A673 (cell line): ENCODE measurements around the gene HSD17B2.

ENCODE experiments used
- EZH2 ChIP-seq: fragments of 200-600 bp; sonication (generic); IDR thresholded peaks from 2 replicates; pipeline ENCODE4 v1.6.1; 2017; ENCODE audit warnings: borderline replicate concordance, low read depth, mild to moderate bottlenecking, mixed read lengths, antibody characterized with exemption, low read length; ENCODE audit not compliant: poor library complexity, severe bottlenecking
- TF ChIP-seq, protein P1 (sequence below): fragments of 300-800, 200-600 bp; sonication (generic); conservative IDR thresholded peaks from 2 replicates; pipeline ENCODE4 v1.5.1; 2017; ENCODE audit warnings: low read depth, mild to moderate bottlenecking, antibody characterized with exemption, low read length, moderate library complexity, mixed read lengths

DNA sequence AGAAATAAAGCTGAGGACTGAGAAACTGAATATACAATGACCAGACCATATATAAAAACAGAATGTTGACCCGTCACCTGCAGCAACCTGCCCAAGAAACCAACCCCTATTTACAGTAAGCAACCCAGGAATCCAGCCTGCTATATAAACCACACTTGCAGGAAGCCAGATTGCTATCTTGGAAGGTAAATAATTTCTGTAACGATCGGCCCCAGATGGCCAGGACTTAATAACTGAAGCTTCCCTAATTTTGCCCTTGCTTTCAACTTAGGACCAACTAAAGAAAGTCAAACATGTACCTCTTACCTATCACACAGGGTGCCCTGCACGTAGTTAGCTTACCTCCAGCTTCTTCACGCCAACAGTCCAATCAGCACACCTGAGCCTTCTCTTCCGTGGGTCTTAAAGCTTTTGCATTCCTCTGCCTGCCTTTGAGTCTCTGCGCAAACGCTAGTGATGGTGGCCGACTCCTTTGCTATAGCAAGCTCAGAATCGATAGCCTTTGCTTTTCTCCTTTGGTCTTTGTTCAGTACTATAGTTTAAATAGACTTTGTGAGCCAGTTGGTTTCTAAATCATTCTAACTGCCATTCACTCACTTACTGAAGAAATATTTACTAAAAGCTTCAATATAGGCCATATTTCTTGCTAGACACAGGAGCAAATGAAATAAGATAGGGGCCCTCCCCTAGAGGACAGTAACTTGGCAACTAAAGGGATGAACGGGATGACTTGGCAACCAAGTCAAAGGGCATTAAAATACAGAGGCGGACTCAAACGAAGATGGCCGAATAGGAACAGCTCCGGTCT, 103.6 kb downstream of the HSD17B2 start:
- TF ChIP-seq, protein P1, sequence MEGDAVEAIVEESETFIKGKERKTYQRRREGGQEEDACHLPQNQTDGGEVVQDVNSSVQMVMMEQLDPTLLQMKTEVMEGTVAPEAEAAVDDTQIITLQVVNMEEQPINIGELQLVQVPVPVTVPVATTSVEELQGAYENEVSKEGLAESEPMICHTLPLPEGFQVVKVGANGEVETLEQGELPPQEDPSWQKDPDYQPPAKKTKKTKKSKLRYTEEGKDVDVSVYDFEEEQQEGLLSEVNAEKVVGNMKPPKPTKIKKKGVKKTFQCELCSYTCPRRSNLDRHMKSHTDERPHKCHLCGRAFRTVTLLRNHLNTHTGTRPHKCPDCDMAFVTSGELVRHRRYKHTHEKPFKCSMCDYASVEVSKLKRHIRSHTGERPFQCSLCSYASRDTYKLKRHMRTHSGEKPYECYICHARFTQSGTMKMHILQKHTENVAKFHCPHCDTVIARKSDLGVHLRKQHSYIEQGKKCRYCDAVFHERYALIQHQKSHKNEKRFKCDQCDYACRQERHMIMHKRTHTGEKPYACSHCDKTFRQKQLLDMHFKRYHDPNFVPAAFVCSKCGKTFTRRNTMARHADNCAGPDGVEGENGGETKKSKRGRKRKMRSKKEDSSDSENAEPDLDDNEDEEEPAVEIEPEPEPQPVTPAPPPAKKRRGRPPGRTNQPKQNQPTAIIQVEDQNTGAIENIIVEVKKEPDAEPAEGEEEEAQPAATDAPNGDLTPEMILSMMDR: no peak
- no peak for TF ChIP-seq EZH2
